SU-DHL-6 (cell line): ENCODE data around the gene STOM.

Experiments
- H2AFZ ChIP-seq: fragments of 200-600 bp; sonication (generic); 2 replicates; pipeline ENCODE4 v1.6.1; 2014; ENCODE audit warnings: low read depth, mild to moderate bottlenecking, moderate library complexity, mixed read lengths, antibody characterized with exemption, low read length; ENCODE audit not compliant: severe bottlenecking
- H3F3A ChIP-seq: fragments of 200-600 bp; shearing (Covaris generic); 2 replicates; pipeline ENCODE4 v1.6.0; 2016; ENCODE audit warnings: antibody characterized with exemption, mild to moderate bottlenecking; ENCODE audit not compliant: insufficient read depth
- H3K27ac ChIP-seq: fragments of 200-600 bp; sonication (generic); 2 replicates; pipeline ENCODE4 v1.5.1; 2016; ENCODE audit warnings: low read depth, mild to moderate bottlenecking, low read length, moderate library complexity, mixed read lengths
- H3K27me3 ChIP-seq: fragments of 200-600 bp; sonication (generic), shearing (Covaris generic); 2 replicates; pipeline ENCODE4 v1.6.0; 2014; ENCODE audit warnings: mild to moderate bottlenecking, low read length
- H3K36me3 ChIP-seq: fragments of 200-600 bp; sonication (generic); 2 replicates; pipeline ENCODE4 v1.6.1; 2014; ENCODE audit warnings: mild to moderate bottlenecking, low read length, mixed read lengths
- H3K4me2 ChIP-seq: fragments of 300-600, 200-600 bp; shearing (Covaris generic), sonication (generic); 2 replicates; pipeline ENCODE4 v1.6.0; 2014; ENCODE audit warnings: low read length, low read depth, mild to moderate bottlenecking; ENCODE audit not compliant: poor library complexity, severe bottlenecking
- H3K4me3 ChIP-seq: fragments of 200-600 bp; sonication (generic); 2 replicates; pipeline ENCODE4 v1.5.1; 2014; ENCODE audit warnings: antibody characterized with exemption, low read length, mild to moderate bottlenecking, mixed read lengths; ENCODE audit not compliant: insufficient read depth, poor library complexity, severe bottlenecking
- H3K79me2 ChIP-seq: fragments of 200-600 bp; sonication (generic); 2 replicates; pipeline ENCODE4 v1.6.1; 2014; ENCODE audit warnings: mild to moderate bottlenecking, low read length, moderate library complexity; ENCODE audit not compliant: insufficient read depth
- H3K9ac ChIP-seq: fragments of 200-600 bp; sonication (generic); 2 replicates; pipeline ENCODE4 v1.7.0; 2014; ENCODE audit warnings: mild to moderate bottlenecking, low read length
- H3K9me2 ChIP-seq: fragments of 200-600 bp; sonication (generic); replicated peaks from 2 replicates; pipeline ENCODE4 v1.6.1; 2014; ENCODE audit warnings: low read length; ENCODE audit not compliant: insufficient read depth
- H3K9me3 ChIP-seq: fragments of 200-600 bp; sonication (generic); 2 replicates; pipeline ENCODE4 v1.6.1; 2014; ENCODE audit warnings: low read length, mixed read lengths; ENCODE audit not compliant: insufficient read depth
- H4K20me1 ChIP-seq: fragments of 200-600 bp; sonication (generic); 2 replicates; pipeline ENCODE4 v1.6.1; 2014; ENCODE audit warnings: low read depth, mild to moderate bottlenecking, antibody characterized with exemption, low read length, moderate library complexity, mixed read lengths
- EZH2phosphoT487 ChIP-seq: fragments of 200-600 bp; sonication (generic), shearing (Covaris generic); conservative IDR thresholded peaks from 2 replicates; pipeline ENCODE4 v1.6.1; 2018; ENCODE audit warnings: mild to moderate bottlenecking, antibody characterized with exemption, low read length, moderate library complexity, mixed read lengths
- TF ChIP-seq, protein P1 (sequence below): fragments of 200-600 bp; sonication (generic); IDR thresholded peaks from one replicate; pipeline ENCODE4 v1.5.1; 2017; ENCODE audit warnings: antibody characterized with exemption, mild to moderate bottlenecking, low read length, moderate library complexity; ENCODE audit not compliant: insufficient read depth, poor library complexity, severe bottlenecking

STOM gene

DNA sequence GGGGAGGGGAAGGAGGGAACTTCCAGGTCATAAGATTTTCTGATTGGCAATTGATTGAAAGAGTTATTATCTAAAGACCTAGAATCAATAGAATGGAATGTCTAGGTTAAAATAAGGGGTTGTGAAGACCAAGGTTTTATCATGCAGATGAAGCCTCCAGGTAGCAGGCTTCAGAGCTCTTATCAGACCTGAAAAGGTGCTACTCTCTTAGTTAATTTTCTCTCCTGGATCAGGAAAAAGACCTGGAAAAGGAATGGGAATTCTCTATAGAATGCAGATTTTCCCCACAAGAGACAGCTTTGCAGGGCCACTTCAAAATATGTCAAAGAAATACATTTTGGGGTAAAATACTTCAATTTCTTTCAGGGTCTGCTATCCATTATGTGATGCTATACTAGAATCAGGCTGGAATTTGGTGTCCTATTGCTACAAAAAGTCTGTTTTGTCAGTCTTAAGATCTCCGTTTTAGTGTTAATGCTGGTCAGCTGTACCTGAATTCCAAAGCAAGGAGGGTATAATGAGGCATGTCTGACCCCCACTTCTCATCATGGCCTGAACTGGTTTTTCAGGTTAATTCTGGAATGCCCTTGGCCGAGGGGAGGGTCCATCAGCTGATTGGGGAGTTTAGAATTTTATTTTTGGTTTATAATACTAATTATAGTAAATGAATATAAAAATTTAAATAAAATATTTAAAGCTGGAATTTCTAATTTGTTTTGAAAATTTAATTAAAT, 16.6 kb upstream of the STOM start:
- Histone ChIP-seq H3K9me2 (no peaks in the 10 kb centered on the region), H2AFZ (no peak overlapping the region), H3K27me3 (no peaks in the 10 kb centered on the region), H3F3A (no peaks in the 10 kb centered on the region), H3K27ac (no peak overlapping the region), H3K9ac (no peak overlapping the region), H3K4me2 (no peak overlapping the region), H3K36me3 (no peaks in the 10 kb centered on the region), H3K9me3 (no peaks in the 10 kb centered on the region), H4K20me1 (no peaks in the 10 kb centered on the region), H3K4me3 (no peak overlapping the region), H3K79me2 (no peaks in the 10 kb centered on the region)
- TF ChIP-seq, protein P1, sequence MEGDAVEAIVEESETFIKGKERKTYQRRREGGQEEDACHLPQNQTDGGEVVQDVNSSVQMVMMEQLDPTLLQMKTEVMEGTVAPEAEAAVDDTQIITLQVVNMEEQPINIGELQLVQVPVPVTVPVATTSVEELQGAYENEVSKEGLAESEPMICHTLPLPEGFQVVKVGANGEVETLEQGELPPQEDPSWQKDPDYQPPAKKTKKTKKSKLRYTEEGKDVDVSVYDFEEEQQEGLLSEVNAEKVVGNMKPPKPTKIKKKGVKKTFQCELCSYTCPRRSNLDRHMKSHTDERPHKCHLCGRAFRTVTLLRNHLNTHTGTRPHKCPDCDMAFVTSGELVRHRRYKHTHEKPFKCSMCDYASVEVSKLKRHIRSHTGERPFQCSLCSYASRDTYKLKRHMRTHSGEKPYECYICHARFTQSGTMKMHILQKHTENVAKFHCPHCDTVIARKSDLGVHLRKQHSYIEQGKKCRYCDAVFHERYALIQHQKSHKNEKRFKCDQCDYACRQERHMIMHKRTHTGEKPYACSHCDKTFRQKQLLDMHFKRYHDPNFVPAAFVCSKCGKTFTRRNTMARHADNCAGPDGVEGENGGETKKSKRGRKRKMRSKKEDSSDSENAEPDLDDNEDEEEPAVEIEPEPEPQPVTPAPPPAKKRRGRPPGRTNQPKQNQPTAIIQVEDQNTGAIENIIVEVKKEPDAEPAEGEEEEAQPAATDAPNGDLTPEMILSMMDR = no peak
- no peak for TF ChIP-seq EZH2phosphoT487

DNA sequence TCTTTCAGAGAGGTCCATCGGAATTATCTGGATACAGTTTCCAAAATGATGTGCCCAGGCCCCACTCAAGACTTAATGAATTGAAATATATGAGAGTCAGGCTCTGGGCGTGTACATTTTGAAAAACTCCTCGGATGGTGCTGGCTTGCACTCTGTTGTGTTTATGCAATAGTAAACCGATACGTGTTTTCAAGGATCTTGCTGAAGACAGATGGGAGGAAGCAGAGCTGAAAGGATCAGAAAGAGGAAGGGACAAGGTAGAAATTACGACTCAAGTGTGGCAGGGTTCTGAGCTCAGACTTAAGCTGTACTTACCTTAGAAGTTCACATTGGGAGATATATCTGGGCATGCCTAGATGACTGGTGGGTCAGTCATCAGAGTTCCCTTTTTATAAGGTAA, 13.7 kb upstream of the STOM start:
- no peak overlapping the region for H2AFZ ChIP-seq
- no peaks in the 10 kb centered on the region for H3K9me3 ChIP-seq
- H3K4me3 ChIP-seq = no peak overlapping the region
- no peak overlapping the region for H3K27ac ChIP-seq
- no peaks in the 10 kb centered on the region for H3K27me3 ChIP-seq
- no peaks in the 10 kb centered on the region for H3F3A ChIP-seq
- no peak overlapping the region for H3K9ac ChIP-seq
- H3K4me2 ChIP-seq = no peak overlapping the region
- H3K79me2 ChIP-seq = no peaks in the 10 kb centered on the region
- TF ChIP-seq EZH2phosphoT487 = no peak
- TF ChIP-seq, protein P1 = no peak
- H4K20me1 ChIP-seq = no peaks in the 10 kb centered on the region
- H3K9me2 ChIP-seq = no peaks in the 10 kb centered on the region
- H3K36me3 ChIP-seq = no peaks in the 10 kb centered on the region

GRCh38 chr9:121380846-121381245, 10.8 kb upstream of the STOM start:
- Histone ChIP-seq H3K9ac (no peak overlapping the region), H3K27me3 (no peaks in the 10 kb centered on the region), H4K20me1 (no peaks in the 10 kb centered on the region), H3K9me3 (no peaks in the 10 kb centered on the region), H3K4me2 (no peak overlapping the region), H3K79me2 (no peaks in the 10 kb centered on the region), H3F3A (no peaks in the 10 kb centered on the region), H2AFZ (no peak overlapping the region), H3K27ac (no peak overlapping the region), H3K36me3 (no peaks in the 10 kb centered on the region), H3K9me2 (no peaks in the 10 kb centered on the region), H3K4me3 (no peak overlapping the region)
- TF ChIP-seq EZH2phosphoT487 = no peak
- TF ChIP-seq, protein P1 = no peak
